Measurements from ENCODE around the gene ENTREP1.

ENTREP1 gene

GRCh38 chr9:69346596-69347390, 21.8 kb downstream of the ENTREP1 start:
- DNase-seq (ENCODE audit: low read depth): no peak

GRCh38 chr9:69347607-69348006, 22.6 kb downstream of the ENTREP1 start:
- H3K4me3 ChIP-seq (ENCODE audit: low read length): no peak overlapping the region
- DNase-seq (ENCODE audit: low read depth): no peak
- no peak for TF ChIP-seq CTCF (conservative IDR thresholded peaks at IDR 0.05; ENCODE audit: low read depth, low read length)

More at GRCh38 chr9:69346596-69347390, 21.8 kb downstream of the ENTREP1 start:
- TF ChIP-seq CTCF (conservative IDR thresholded peaks at IDR 0.05; ENCODE audit: low read depth, low read length): no peak
- no peak overlapping the region for H3K4me3 ChIP-seq (ENCODE audit: low read length)

- no peak for TF ChIP-seq CTCF (conservative IDR thresholded peaks at IDR 0.05; ENCODE audit: low read depth, low read length)
- no peak overlapping the region for H3K4me3 ChIP-seq (ENCODE audit: low read length)
- no peak for DNase-seq (ENCODE audit: low read depth)
Observed at GRCh38 chr9:69351227-69351626, 26.2 kb downstream of the ENTREP1 start.

GRCh38 chr9:69355232-69355631, 30.2 kb downstream of the ENTREP1 start:
- H3K4me3 ChIP-seq (ENCODE audit: low read length): no peak overlapping the region
- DNase-seq (ENCODE audit: low read depth): no peak
- no peak for TF ChIP-seq CTCF (conservative IDR thresholded peaks at IDR 0.05; ENCODE audit: low read depth, low read length)

- no peak for DNase-seq (ENCODE audit: low read depth)
- no peak overlapping the region for H3K4me3 ChIP-seq (ENCODE audit: low read length)
- no peak for TF ChIP-seq CTCF (conservative IDR thresholded peaks at IDR 0.05; ENCODE audit: low read depth, low read length)
Observed at GRCh38 chr9:69357030-69357775, 32.2 kb downstream of the ENTREP1 start.

GRCh38 chr9:69357821-69358220, 32.8 kb downstream of the ENTREP1 start:
- DNase-seq (ENCODE audit: low read depth): no peak
- no peak for TF ChIP-seq CTCF (conservative IDR thresholded peaks at IDR 0.05; ENCODE audit: low read depth, low read length)
- no peak overlapping the region for H3K4me3 ChIP-seq (ENCODE audit: low read length)
